NCI-H2081 treated with DMSO at 0.1 percent for 48 hours (cell line): ENCODE results near the gene RASGRP2.
"Not testable (repeated sequence)": the region's sequence is repeated elsewhere in the genome, so short reads cannot be mapped to it uniquely, and the experiment has no call there.

Experiments
- DNase-seq: peaks from one replicate; lab custom pipeline; 2025; lab: John Stamatoyannopoulos, UW

The RASGRP2 gene

GRCh38 chr11:64718084-64718779 lies 25.7 kb downstream of the RASGRP2 start:
- DNase-seq = no peak

- DNase-seq = no peak
Measured at GRCh38 chr11:64717268-64717578, 26.7 kb downstream of the RASGRP2 start.

- DNase-seq = no peak
Measured at GRCh38 chr11:64716473-64717267, 27.3 kb downstream of the RASGRP2 start.

- no peak for DNase-seq
Measured at GRCh38 chr11:64715756-64716472, 28.0 kb downstream of the RASGRP2 start.

GRCh38 chr11:64715110-64715509 lies 28.8 kb downstream of the RASGRP2 start:
- DNase-seq = no peak

- no peak for DNase-seq
Measured at GRCh38 chr11:64714666-64715065, 29.3 kb downstream of the RASGRP2 start.

- DNase-seq = no peak
Measured at GRCh38 chr11:64713781-64714363, 30.1 kb downstream of the RASGRP2 start.

- no peak for DNase-seq
Measured at GRCh38 chr11:64713016-64713707, 30.8 kb downstream of the RASGRP2 start.

- no peak for DNase-seq
Measured at GRCh38 chr11:64712430-64713015, 31.4 kb downstream of the RASGRP2 start.

- DNase-seq = no peak
Measured at GRCh38 chr11:64711956-64712362, 32.0 kb downstream of the RASGRP2 start.

- no peak for DNase-seq
Measured at GRCh38 chr11:64711138-64711955, 32.6 kb downstream of the RASGRP2 start.

- DNase-seq = no peak
Measured at GRCh38 chr11:64710418-64711137, 33.4 kb downstream of the RASGRP2 start.

- DNase-seq = no peak
Measured at GRCh38 chr11:64705501-64705900, 38.4 kb downstream of the RASGRP2 start.

- DNase-seq = no peak
Measured at GRCh38 chr11:64703048-64703447, 40.9 kb downstream of the RASGRP2 start.

GRCh38 chr11:64701956-64702355 lies 42.0 kb downstream of the RASGRP2 start:
- not testable (repeated sequence) for DNase-seq

- no peak for DNase-seq
Measured at GRCh38 chr11:64698427-64698826, 45.5 kb downstream of the RASGRP2 start.

- no peak for DNase-seq
Measured at GRCh38 chr11:64697663-64698375, 46.1 kb downstream of the RASGRP2 start.

- DNase-seq = no peak
Measured at GRCh38 chr11:64696045-64696444, 47.9 kb downstream of the RASGRP2 start.

- DNase-seq = no peak
Measured at GRCh38 chr11:64695548-64695947, 48.4 kb downstream of the RASGRP2 start.
